GM23338 (cell line): Measurements from ENCODE around the gene DLX4. TPM values are rescaled to one million over a fixed set of nuclear protein-coding genes. Genes with fewer than 3 reads are reported as not detected.

ENCODE experiments used
- ATAC-seq: fragments of 200-7000 bp; cut with Tn5 transposase; 3 replicates; pipeline ENCODE4 v1.9.1; 2020
- DNase-seq: peaks from one replicate; pipeline ENCODE4 v3.0.0-alpha.2; 2015; ENCODE audit warnings: low spot score
- H2AFZ ChIP-seq: fragments of 200-600 bp; sonication (generic); 2 replicates; pipeline ENCODE4 v1.8.0; 2016; ENCODE audit warnings: antibody characterized with exemption, mild to moderate bottlenecking, moderate library complexity
- H3F3A ChIP-seq: fragments of 200-600 bp; sonication (generic); replicated peaks from 2 replicates; pipeline ENCODE4 v1.8.0; 2017; ENCODE audit warnings: antibody characterized with exemption, mixed run types, low read depth
- H3K27ac ChIP-seq: fragments of 200-600 bp; sonication (generic); 2 replicates; pipeline ENCODE4 v1.6.1; 2016; ENCODE audit warnings: low read depth
- H3K27me3 ChIP-seq: fragments of 200-600 bp; sonication (generic); 2 replicates; pipeline ENCODE4 v1.8.0; 2016; ENCODE audit warnings: mild to moderate bottlenecking, mixed run types, moderate library complexity; ENCODE audit not compliant: insufficient read depth
- H3K36me3 ChIP-seq: fragments of 200-600 bp; sonication (generic); 2 replicates; pipeline ENCODE4 v1.8.0; 2016; ENCODE audit warnings: mild to moderate bottlenecking; ENCODE audit not compliant: insufficient read depth
- H3K4me1 ChIP-seq: fragments of 200-600 bp; sonication (generic); 2 replicates; pipeline ENCODE4 v1.8.0; 2016; ENCODE audit warnings: mild to moderate bottlenecking, moderate library complexity; ENCODE audit not compliant: insufficient read depth
- H3K4me2 ChIP-seq: fragments of 200-600 bp; sonication (generic); 2 replicates; pipeline ENCODE4 v1.7.1; 2017; ENCODE audit warnings: mixed run types
- H3K4me3 ChIP-seq: fragments of 200-600 bp; sonication (generic); 2 replicates; pipeline ENCODE4 v1.6.1; 2016; ENCODE audit warnings: mixed run types
- H3K79me2 ChIP-seq: fragments of 200-600 bp; sonication (generic); replicated peaks from 2 replicates; pipeline ENCODE4 v1.8.0; 2017; ENCODE audit warnings: mild to moderate bottlenecking; ENCODE audit not compliant: insufficient read depth
- H3K9me2 ChIP-seq: fragments of 200-600 bp; sonication (generic); 2 replicates; pipeline ENCODE4 v1.8.0; 2017; ENCODE audit not compliant: insufficient read depth
- H4K20me1 ChIP-seq: fragments of 200-600 bp; sonication (generic); replicated peaks from 2 replicates; pipeline ENCODE4 v1.8.0; 2017; ENCODE audit warnings: mild to moderate bottlenecking; ENCODE audit not compliant: insufficient read depth
- H3K27ac Mint-ChIP-seq: 2 replicates; pipeline ENCODE4 v1.8.0; 2020; ENCODE audit warnings: inconsistent platforms, mild to moderate bottlenecking, moderate library complexity, mixed read lengths
- H3K27me3 Mint-ChIP-seq: 3 replicates; pipeline ENCODE4 v1.8.0; 2022; ENCODE audit warnings: low read depth, mild to moderate bottlenecking, moderate library complexity, mixed read lengths, inconsistent platforms; ENCODE audit not compliant: insufficient read depth, poor library complexity
- H3K36me3 Mint-ChIP-seq: 3 replicates; pipeline ENCODE4 v1.8.0; 2021; ENCODE audit warnings: low read depth, mild to moderate bottlenecking, inconsistent platforms, moderate library complexity, mixed read lengths
- H3K4me1 Mint-ChIP-seq: 3 replicates; pipeline ENCODE4 v1.8.0; 2020; ENCODE audit warnings: mild to moderate bottlenecking, inconsistent platforms, mixed read lengths
- H3K4me3 Mint-ChIP-seq: 3 replicates; pipeline ENCODE4 v1.8.0; 2021; ENCODE audit warnings: moderate library complexity, mild to moderate bottlenecking, inconsistent platforms, mixed read lengths
- H3K9me3 Mint-ChIP-seq: 3 replicates; pipeline ENCODE4 v1.8.0; 2020; ENCODE audit warnings: moderate library complexity, mild to moderate bottlenecking, inconsistent platforms, mixed read lengths
- CREB1 ChIP-seq: fragments of 250-450 bp; sonication (Bioruptor Pico); IDR thresholded peaks from 2 replicates; pipeline ENCODE4 v1.5.0; 2020; ENCODE audit warnings: low read depth, mild to moderate bottlenecking, moderate library complexity
- CTCF ChIP-seq, 2 experiments: fragments of 200-600 bp in 1 of 2; sonication (generic) in 1 of 2; conservative IDR thresholded peaks; 2 replicates each; pipeline versions ENCODE4 v1.5.1 to v1.6.1; 2016 to 2017; ENCODE audit warnings: antibody characterized with exemption in 2 of 2, low read depth in 2 of 2, mild to moderate bottlenecking in 2 of 2, moderate library complexity in 1 of 2
- EZH2 ChIP-seq: fragments of 200-600 bp; sonication (generic); IDR thresholded peaks from one replicate; pipeline ENCODE4 v1.8.0; 2017; ENCODE audit warnings: antibody characterized with exemption, mild to moderate bottlenecking, low read depth; ENCODE audit not compliant: unreplicated experiment
- EZH2phosphoT487 ChIP-seq: fragments of 200-600 bp; sonication (generic); IDR thresholded peaks from one replicate; pipeline ENCODE4 v1.8.1; 2018; ENCODE audit warnings: antibody characterized with exemption; ENCODE audit not compliant: unreplicated experiment
- JUNB ChIP-seq: IDR thresholded peaks from one replicate; pipeline ENCODE4 v1.6.1; 2016; ENCODE audit warnings: antibody characterized with exemption; ENCODE audit not compliant: unreplicated experiment
- NANOG ChIP-seq: IDR thresholded peaks from 2 replicates; pipeline ENCODE4 v1.6.1; 2016; ENCODE audit warnings: antibody characterized with exemption, borderline replicate concordance
- POLR2AphosphoS5 ChIP-seq: IDR thresholded peaks from 2 replicates; pipeline ENCODE4 v1.6.1; 2016; ENCODE audit warnings: antibody characterized with exemption, low read depth
- REST ChIP-seq: IDR thresholded peaks from one replicate; pipeline ENCODE4 v1.6.1; 2018; ENCODE audit warnings: antibody characterized with exemption; ENCODE audit not compliant: unreplicated experiment
- STAT1 ChIP-seq: IDR thresholded peaks from one replicate; pipeline ENCODE4 v1.6.1; 2016; ENCODE audit warnings: antibody characterized with exemption; ENCODE audit not compliant: unreplicated experiment
- ZNF114 ChIP-seq: fragments of 250-450 bp; sonication (Bioruptor Pico); IDR thresholded peaks from 2 replicates; pipeline ENCODE4 v1.5.0; 2020; ENCODE audit warnings: mild to moderate bottlenecking, moderate library complexity
- ZNF331 ChIP-seq: fragments of 250-450 bp; sonication (Bioruptor Pico); IDR thresholded peaks from 2 replicates; pipeline ENCODE4 v1.5.0; 2020; ENCODE audit warnings: low read depth, mild to moderate bottlenecking, moderate library complexity
- polyA plus RNA-seq: library from polyadenylated mRNA; unstranded; fragments of >200 nt; fragmentation: Nextera tagmentation; extraction: Ambion mirVana; gene quantifications from 2 replicates; pipeline ENCODE4 v1.2.1, GENCODE V29; 2016
- total RNA-seq: library from RNA; depleted of rRNA; stranded (reverse); fragments of >200 nt; shearing (Covaris generic); gene quantifications from 2 replicates; pipeline ENCODE4 v1.2.3, GENCODE V29; 2014
- TF ChIP-seq, protein P1 (sequence below): IDR thresholded peaks from 2 replicates; pipeline ENCODE4 v1.6.1; 2016; ENCODE audit warnings: antibody characterized with exemption

The DLX4 gene
- total and polyA plus RNA-seq, 2 experiments from 2014 or later: 0.10 to 0.79 TPM

GRCh38 chr17:49920030-49920769 lies 48.8 kb upstream of the DLX4 start:
- Histone ChIP-seq H3F3A (no peaks in the 10 kb centered on the region), H3K79me2 (no peaks in the 10 kb centered on the region), H3K27me3 (0 out of 2 replicates have a peak, but pooled peaks cover 3% of the 10 kb centered on the region), H3K36me3 (no peaks in the 10 kb centered on the region), H3K4me1 (no peaks in the 10 kb centered on the region), H3K9me2 (no peaks in the 10 kb centered on the region), H3K4me2 (no peak overlapping the region), H3K27ac (no peak overlapping the region), H2AFZ (no peak overlapping the region), H3K4me3 (no peak overlapping the region), H4K20me1 (no peaks in the 10 kb centered on the region)
- H3K4me1 Mint-ChIP-seq: peaks cover 3% of the 10 kb centered on the region; the same call in 1 of the 3 replicates
- no peak for TF ChIP-seq ZNF331 (CRISPR knock-in tag)
- no peak for TF ChIP-seq POLR2AphosphoS5
- TF ChIP-seq STAT1: no peak
- TF ChIP-seq EZH2phosphoT487: no peak
- no peak for TF ChIP-seq CREB1 (CRISPR knock-in tag)
- no peak for TF ChIP-seq CTCF (conservative IDR thresholded peaks at IDR 0.05; ENCODE audit: low read depth in 2 of 2)
- TF ChIP-seq EZH2: no peak
- TF ChIP-seq ZNF114: no peak
- no peak overlapping the region for H3K27ac Mint-ChIP-seq
- H3K27me3 Mint-ChIP-seq: peaks cover 25% of the 10 kb centered on the region
- no peak overlapping the region for H3K4me3 Mint-ChIP-seq
- no peaks in the 10 kb centered on the region for H3K36me3 Mint-ChIP-seq
- ATAC-seq (no peak), DNase-seq (no peak)
- H3K9me3 Mint-ChIP-seq: no peaks in the 10 kb centered on the region

DNA sequence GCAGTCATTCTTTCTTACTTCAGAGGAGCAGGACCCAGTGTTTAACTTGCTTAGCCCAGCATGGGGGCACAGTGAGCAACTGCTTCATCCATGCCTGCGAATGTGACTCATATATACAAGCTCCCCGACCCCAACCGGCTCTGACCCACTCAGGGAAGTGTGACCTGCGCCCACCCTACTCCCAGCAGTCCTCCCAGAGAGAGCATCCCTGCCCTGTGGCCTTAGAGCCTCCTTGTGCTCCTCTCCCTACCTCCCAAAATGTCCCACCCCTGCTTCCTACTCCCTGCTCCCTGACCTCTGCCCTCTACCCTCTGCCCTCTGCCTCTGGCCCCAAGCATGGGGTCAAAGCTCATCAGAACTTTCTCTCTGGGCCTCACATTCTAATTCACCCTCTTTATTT lies 46.9 kb upstream of the DLX4 start:
- H3K4me2 ChIP-seq: no peak overlapping the region
- no peak for ATAC-seq
- H3K4me3 ChIP-seq: no peak overlapping the region
- no peak overlapping the region for H3K27ac Mint-ChIP-seq
- no peaks in the 10 kb centered on the region for H3K79me2 ChIP-seq
- H3F3A ChIP-seq: no peaks in the 10 kb centered on the region
- H3K4me1 ChIP-seq: no peaks in the 10 kb centered on the region
- no peaks in the 10 kb centered on the region for H3K36me3 Mint-ChIP-seq
- no peaks in the 10 kb centered on the region for H3K36me3 ChIP-seq
- H3K9me2 ChIP-seq: no peaks in the 10 kb centered on the region
- H3K9me3 Mint-ChIP-seq: no peaks in the 10 kb centered on the region
- H4K20me1 ChIP-seq: no peaks in the 10 kb centered on the region
- peaks cover 3% of the 10 kb centered on the region; the same call in 1 of the 3 replicates for H3K4me1 Mint-ChIP-seq
- peaks cover 15% of the 10 kb centered on the region for H3K27me3 Mint-ChIP-seq
- no peaks in the 10 kb centered on the region for H3K27me3 ChIP-seq
- H3K27ac ChIP-seq: no peak overlapping the region
- no peak for DNase-seq
- H3K4me3 Mint-ChIP-seq: no peak overlapping the region
- no peak overlapping the region for H2AFZ ChIP-seq
- TF ChIP-seq POLR2AphosphoS5 (no peak), STAT1 (no peak), NANOG (no peak), JUNB (no peak), ZNF331 (CRISPR knock-in tag) (no peak), ZNF114 (no peak), REST (no peak), EZH2phosphoT487 (no peak), CTCF (conservative IDR thresholded peaks at IDR 0.05; ENCODE audit: low read depth in 2 of 2) (no peak)
- TF ChIP-seq, protein P1, sequence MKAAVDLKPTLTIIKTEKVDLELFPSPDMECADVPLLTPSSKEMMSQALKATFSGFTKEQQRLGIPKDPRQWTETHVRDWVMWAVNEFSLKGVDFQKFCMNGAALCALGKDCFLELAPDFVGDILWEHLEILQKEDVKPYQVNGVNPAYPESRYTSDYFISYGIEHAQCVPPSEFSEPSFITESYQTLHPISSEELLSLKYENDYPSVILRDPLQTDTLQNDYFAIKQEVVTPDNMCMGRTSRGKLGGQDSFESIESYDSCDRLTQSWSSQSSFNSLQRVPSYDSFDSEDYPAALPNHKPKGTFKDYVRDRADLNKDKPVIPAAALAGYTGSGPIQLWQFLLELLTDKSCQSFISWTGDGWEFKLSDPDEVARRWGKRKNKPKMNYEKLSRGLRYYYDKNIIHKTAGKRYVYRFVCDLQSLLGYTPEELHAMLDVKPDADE: no peak
